SK-N-SH treated with all-trans-retinoic acid at 6 μM for 48 hours (cell line): ENCODE data around the gene S100PBP.

ENCODE experiments used
- ATAC-seq: fragments of 200-7000 bp; cut with Tn5 transposase; 3 replicates; pipeline ENCODE4 v1.9.1; 2020; ENCODE audit warnings: mild to moderate bottlenecking, moderate library complexity
- ARNTL ChIP-seq: fragments of 450-650 bp; formaldehyde crosslinking; IDR thresholded peaks from 2 replicates; pipeline ENCODE4 v1.5.0; 2020; ENCODE audit warnings: low read depth, mild to moderate bottlenecking, moderate library complexity, borderline replicate concordance
- BACH2 ChIP-seq: fragments of 250-450 bp; sonication (Bioruptor Pico); IDR thresholded peaks from 2 replicates; pipeline ENCODE4 v1.9.0; 2021; ENCODE audit warnings: mild to moderate bottlenecking, borderline replicate concordance
- CREB5 ChIP-seq: fragments of 250-450 bp; sonication (Bioruptor Pico); IDR thresholded peaks from 2 replicates; pipeline ENCODE4 v1.5.1; 2020; ENCODE audit warnings: low read depth, mild to moderate bottlenecking, moderate library complexity
- CSDC2 ChIP-seq: fragments of 250-450 bp; sonication (Bioruptor Pico); IDR thresholded peaks from 2 replicates; pipeline ENCODE4 v1.5.0; 2020; ENCODE audit warnings: mild to moderate bottlenecking, moderate library complexity
- CSRNP3 ChIP-seq: fragments of 250-450 bp; sonication (Bioruptor Pico); IDR thresholded peaks from 2 replicates; pipeline ENCODE4 v1.5.1; 2021; ENCODE audit warnings: mild to moderate bottlenecking, moderate library complexity
- ESRRG ChIP-seq: fragments of 250-450 bp; sonication (Bioruptor Pico); IDR thresholded peaks from 2 replicates; pipeline ENCODE4 v1.6.1; 2021; ENCODE audit warnings: mild to moderate bottlenecking
- GLIS3 ChIP-seq: fragments of 250-450 bp; sonication (Bioruptor Pico); IDR thresholded peaks from 2 replicates; pipeline ENCODE4 v1.5.0; 2020; ENCODE audit warnings: mild to moderate bottlenecking, moderate library complexity
- ISL1 ChIP-seq: fragments of 250-450 bp; sonication (Bioruptor Pico); IDR thresholded peaks from 2 replicates; pipeline ENCODE4 v2.1.2; 2022; ENCODE audit warnings: mild to moderate bottlenecking, moderate library complexity
- PATZ1 ChIP-seq: fragments of 250-450 bp; sonication (Bioruptor Pico); IDR thresholded peaks from 2 replicates; pipeline ENCODE4 v1.8.0; 2020; ENCODE audit warnings: mild to moderate bottlenecking, moderate library complexity, borderline replicate concordance
- PPARA ChIP-seq: fragments of 250-450 bp; sonication (Bioruptor Pico); IDR thresholded peaks from 2 replicates; pipeline ENCODE4 v1.5.0; 2020; ENCODE audit warnings: mild to moderate bottlenecking, borderline replicate concordance
- TCF4 ChIP-seq: fragments of 250-450 bp; sonication (Bioruptor Pico); IDR thresholded peaks from 2 replicates; pipeline ENCODE4 v1.8.0; 2021; ENCODE audit warnings: mild to moderate bottlenecking, moderate library complexity, borderline replicate concordance
- TOX ChIP-seq: fragments of 250-450 bp; sonication (Bioruptor Pico); IDR thresholded peaks from 2 replicates; pipeline ENCODE4 v1.8.0; 2021; ENCODE audit warnings: mild to moderate bottlenecking, moderate library complexity, borderline replicate concordance
- TSHZ2 ChIP-seq: fragments of 250-450 bp; sonication (Bioruptor Pico); IDR thresholded peaks from 2 replicates; pipeline ENCODE4 v1.5.0; 2020; ENCODE audit warnings: mild to moderate bottlenecking, moderate library complexity
- ZC3H10 ChIP-seq: fragments of 250-450 bp; sonication (Bioruptor Pico); IDR thresholded peaks from 2 replicates; pipeline ENCODE4 v1.5.1; 2021; ENCODE audit warnings: mild to moderate bottlenecking, moderate library complexity
- ZNF565 ChIP-seq: fragments of 450-650 bp; formaldehyde crosslinking; conservative IDR thresholded peaks from 2 replicates; pipeline ENCODE4 v1.5.0; 2020; ENCODE audit warnings: low read depth, mild to moderate bottlenecking, moderate library complexity
- ZNF70 ChIP-seq: fragments of 450-650 bp; formaldehyde crosslinking; IDR thresholded peaks from 2 replicates; pipeline ENCODE4 v1.5.0; 2020; ENCODE audit warnings: mild to moderate bottlenecking, moderate library complexity
- ZNF8 ChIP-seq: fragments of 450-650 bp; formaldehyde crosslinking; IDR thresholded peaks from 2 replicates; pipeline ENCODE4 v1.5.0; 2020; ENCODE audit warnings: mild to moderate bottlenecking, moderate library complexity

The S100PBP gene

GRCh38 chr1:32769524-32770220, 47.8 kb upstream of the S100PBP start:
- no peak for TF ChIP-seq CREB5 (CRISPR knock-in tag)
- no peak; the same call in 2 of the 3 replicates for ATAC-seq

- TF ChIP-seq PPARA (CRISPR knock-in tag) (no peak), CSRNP3 (no peak), ZNF8 (CRISPR knock-in tag) (no peak), TCF4 (CRISPR knock-in tag) (no peak)
These were observed 47.2 kb upstream of the S100PBP start for GRCh38 chr1:32770221-32770731.

GRCh38 chr1:32770741-32771548, 46.5 kb upstream of the S100PBP start:
- ATAC-seq = no peak
- TF ChIP-seq GLIS3 (CRISPR knock-in tag) = no peak
- TF ChIP-seq PATZ1 (CRISPR knock-in tag) = no peak
- no peak for TF ChIP-seq TOX
- TF ChIP-seq ARNTL (CRISPR knock-in tag) = no peak
- TF ChIP-seq BACH2 (CRISPR knock-in tag) = no peak
- no peak for TF ChIP-seq ISL1 (CRISPR knock-in tag)
- TF ChIP-seq CSRNP3 = no peak
- TF ChIP-seq CSDC2 (CRISPR knock-in tag) = no peak
- no peak for TF ChIP-seq ESRRG (CRISPR knock-in tag)
- no peak for TF ChIP-seq TCF4 (CRISPR knock-in tag)
- no peak for TF ChIP-seq CREB5 (CRISPR knock-in tag)
- TF ChIP-seq ZNF565 (CRISPR knock-in tag) = no peak
- TF ChIP-seq PPARA (CRISPR knock-in tag) = no peak

More at GRCh38 chr1:32770221-32770731, 47.2 kb upstream of the S100PBP start:
- ATAC-seq = no peak

GRCh38 chr1:32771561-32772280, 45.7 kb upstream of the S100PBP start:
- no peak for ATAC-seq
- no peak for TF ChIP-seq CSDC2 (CRISPR knock-in tag)
- TF ChIP-seq CREB5 (CRISPR knock-in tag) = no peak
- TF ChIP-seq ARNTL (CRISPR knock-in tag) = no peak
- TF ChIP-seq ESRRG (CRISPR knock-in tag) = no peak
- TF ChIP-seq PPARA (CRISPR knock-in tag) = no peak
- TF ChIP-seq GLIS3 (CRISPR knock-in tag) = no peak
- TF ChIP-seq TSHZ2 = no peak
- TF ChIP-seq CSRNP3 = no peak
- TF ChIP-seq ZNF70 (CRISPR knock-in tag) = no peak
- no peak for TF ChIP-seq ZC3H10 (CRISPR knock-in tag)
- no peak for TF ChIP-seq ISL1 (CRISPR knock-in tag)
